ENCODE data around the gene CERS6. TPM values are rescaled to one million over a fixed set of nuclear protein-coding genes. Genes with fewer than 3 reads are reported as not detected.

CERS6 gene
- total and polyA plus RNA-seq, 2 experiments from 2014 or later = 7.4 to 35.0 TPM

GRCh38 chr2:168602846-168603401 lies 146.9 kb downstream of the CERS6 start (continued):
- no peak for TF ChIP-seq ZNF462 (CRISPR knock-in tag; IDR thresholded peaks at IDR 0.05)
- TF ChIP-seq POLR2AphosphoS5 (IDR thresholded peaks at IDR 0.05; ENCODE audit: low read depth) = no peak
- no peak for TF ChIP-seq JUNB (IDR thresholded peaks at IDR 0.05; ENCODE audit: unreplicated experiment)
- no peak for TF ChIP-seq EZH2 (IDR thresholded peaks at IDR 0.05; ENCODE audit: low read depth, unreplicated experiment)
- no peak for TF ChIP-seq ETS1 (IDR thresholded peaks at IDR 0.05)
- TF ChIP-seq ZNF114 (CRISPR knock-in tag; IDR thresholded peaks at IDR 0.05) = no peak

GRCh38 chr2:168603439-168603961 lies 147.4 kb downstream of the CERS6 start:
- Histone ChIP-seq H3K4me3 (no peak overlapping the region), H3K36me3 (ENCODE audit: insufficient read depth) (no peaks in the 10 kb centered on the region), H3K4me1 (ENCODE audit: insufficient read depth) (no peaks in the 10 kb centered on the region), H3K79me2 (replicated peaks; ENCODE audit: insufficient read depth) (peaks cover 49% of the 10 kb centered on the region), H3K4me2 (no peak overlapping the region), H4K20me1 (replicated peaks; ENCODE audit: insufficient read depth) (no peaks in the 10 kb centered on the region), H2AFZ (no peak overlapping the region), H3K27ac (ENCODE audit: low read depth) (peak overlapping the region; percentile 5; the same call in 1 of the 2 replicates), H3K27me3 (ENCODE audit: insufficient read depth) (no peaks in the 10 kb centered on the region), H3F3A (replicated peaks; ENCODE audit: low read depth) (no peaks in the 10 kb centered on the region), H3K9me2 (ENCODE audit: insufficient read depth) (no peaks in the 10 kb centered on the region)
- peaks cover 32% of the 10 kb centered on the region for H3K9me3 Mint-ChIP-seq
- peaks cover 36% of the 10 kb centered on the region for H3K36me3 Mint-ChIP-seq (ENCODE audit: low read depth)
- no peak overlapping the region for H3K27ac Mint-ChIP-seq
- H3K4me3 Mint-ChIP-seq = no peak overlapping the region
- peak; percentile 13 for DNase-seq (ENCODE audit: low spot score)
- peak; percentile 59 for ATAC-seq
- H3K4me1 Mint-ChIP-seq = peaks cover 15% of the 10 kb centered on the region
- peaks cover 7% of the 10 kb centered on the region for H3K27me3 Mint-ChIP-seq (ENCODE audit: insufficient read depth, low read depth, poor library complexity)
- TF ChIP-seq EZH2 (IDR thresholded peaks at IDR 0.05; ENCODE audit: low read depth, unreplicated experiment) (no peak), CREB1 (CRISPR knock-in tag; IDR thresholded peaks at IDR 0.05; ENCODE audit: low read depth) (no peak), EZH2phosphoT487 (IDR thresholded peaks at IDR 0.05; ENCODE audit: unreplicated experiment) (no peak), STAT1 (IDR thresholded peaks at IDR 0.05; ENCODE audit: unreplicated experiment) (no peak), POLR2AphosphoS5 (IDR thresholded peaks at IDR 0.05; ENCODE audit: low read depth) (no peak), NANOG (IDR thresholded peaks at IDR 0.05; ENCODE audit: borderline replicate concordance) (no peak)
